IMR-90 (cell line): ENCODE results near the gene CARMIL1. TPM values are rescaled to one million over a fixed set of nuclear protein-coding genes. Genes with fewer than 3 reads are reported as not detected.

Experiments
- ATAC-seq: fragments of 200-7000 bp; cut with Tn5 transposase; 2 replicates; pipeline ENCODE4 v1.9.1; 2020; ENCODE audit warnings: low read depth, mild to moderate bottlenecking, moderate library complexity
- BruUV-seq: library from RNA; stranded (reverse); fragments of 400-500 nt; replicated peaks from 2 replicates; lab custom pipeline; 2021; lab: Mats Ljungman, UMichigan
- CTCF ChIA-PET: fragments of 300-600 bp; formaldehyde crosslinking; extraction: SDS; loops from one replicate; lab custom pipeline; 2021; ENCODE audit warnings: antibody characterized with exemption; lab: Yijun Ruan, JAX
- POLR2A ChIA-PET: fragments of 300-600 bp; sonication (Branson Sonifier 250); formaldehyde crosslinking; loops from one replicate; lab custom pipeline; 2022; ENCODE audit warnings: antibody characterized with exemption; ENCODE audit not compliant: unreplicated experiment; lab: Charles Lee
- DNase-seq: peaks from one replicate; pipeline ENCODE4 v3.0.0; 2013
- H2AFZ ChIP-seq: replicated peaks from 2 replicates; pipeline ENCODE3; 2013; ENCODE audit warnings: low read length, mild to moderate bottlenecking; ENCODE audit not compliant: poor library complexity
- H2AK5ac ChIP-seq: 2 replicates; pipeline ENCODE4 v1.6.1; 2013; ENCODE audit warnings: low read depth, low read length, inconsistent platforms
- H2AK9ac ChIP-seq: replicated peaks from 2 replicates; pipeline ENCODE3; 2013; ENCODE audit warnings: mild to moderate bottlenecking, low read depth, low read length, moderate library complexity; ENCODE audit not compliant: poor library complexity
- H2BK120ac ChIP-seq: 2 replicates; pipeline ENCODE4 v1.6.1; 2013; ENCODE audit warnings: low read depth, low read length, inconsistent platforms
- H2BK15ac ChIP-seq: 3 replicates; pipeline ENCODE4 v1.6.1; 2013; ENCODE audit warnings: low read depth, low read length, inconsistent platforms
- H2BK20ac ChIP-seq: 2 replicates; pipeline ENCODE4 v1.6.1; 2013; ENCODE audit warnings: low read depth, mild to moderate bottlenecking, inconsistent platforms, low read length, moderate library complexity
- H2BK5ac ChIP-seq: 2 replicates; pipeline ENCODE4 v1.6.1; 2013; ENCODE audit warnings: mild to moderate bottlenecking, low read depth, low read length, inconsistent platforms; ENCODE audit not compliant: poor library complexity, severe bottlenecking
- H3K14ac ChIP-seq: replicated peaks from 2 replicates; pipeline ENCODE4 v1.6.1; 2013; ENCODE audit warnings: low read depth, low read length, inconsistent platforms
- H3K18ac ChIP-seq: 2 replicates; pipeline ENCODE4 v1.6.1; 2013; ENCODE audit warnings: low read depth, low read length, control low read depth
- H3K23ac ChIP-seq: 2 replicates; pipeline ENCODE4 v1.6.1; 2013; ENCODE audit warnings: low read depth, low read length, inconsistent platforms
- H3K27ac ChIP-seq: 2 replicates; pipeline ENCODE4 v1.5.1; 2013; ENCODE audit warnings: mild to moderate bottlenecking, control low read depth, low read length; ENCODE audit not compliant: insufficient read depth
- H3K27me3 ChIP-seq: 2 replicates; pipeline ENCODE4 v1.6.1; 2013; ENCODE audit warnings: low read length; ENCODE audit not compliant: control insufficient read depth, insufficient read depth
- H3K36me3 ChIP-seq: 2 replicates; pipeline ENCODE4 v1.6.1; 2013; ENCODE audit warnings: low read length, mixed read lengths; ENCODE audit not compliant: control insufficient read depth, insufficient read depth
- H3K4ac ChIP-seq: 2 replicates; pipeline ENCODE4 v1.6.1; 2013; ENCODE audit warnings: low read depth, low read length, inconsistent platforms
- H3K4me1 ChIP-seq: 2 replicates; pipeline ENCODE4 v1.6.1; 2013; ENCODE audit warnings: low read length, mixed read lengths; ENCODE audit not compliant: control insufficient read depth, insufficient read depth
- H3K4me2 ChIP-seq: 2 replicates; pipeline ENCODE4 v1.6.1; 2013; ENCODE audit warnings: low read depth, mild to moderate bottlenecking, control low read depth, low read length, moderate library complexity
- H3K4me3 ChIP-seq: 2 replicates; pipeline ENCODE4 v1.5.1; 2013; ENCODE audit warnings: low read depth, mild to moderate bottlenecking, control low read depth, low read length, moderate library complexity; ENCODE audit not compliant: insufficient read depth
- H3K56ac ChIP-seq: 2 replicates; pipeline ENCODE4 v1.6.1; 2013; ENCODE audit warnings: low read length, inconsistent platforms; ENCODE audit not compliant: insufficient read depth; ENCODE audit errors: extremely low read depth
- H3K79me1 ChIP-seq, 2 experiments: 2 replicates each; pipeline ENCODE4 v1.6.1; 2013; ENCODE audit warnings: low read length in 2 of 2, inconsistent platforms in 1 of 2, low read depth in 1 of 2
- H3K9ac ChIP-seq: 2 replicates; pipeline ENCODE4 v1.6.1; 2013; ENCODE audit warnings: low read depth, low read length, control low read depth
- H3K9me1 ChIP-seq: 2 replicates; pipeline ENCODE4 v1.6.1; 2013; ENCODE audit warnings: low read length, inconsistent platforms; ENCODE audit not compliant: insufficient read depth
- H3K9me3 ChIP-seq: 2 replicates; pipeline ENCODE4 v1.6.1; 2013; ENCODE audit warnings: low read length; ENCODE audit not compliant: control insufficient read depth, insufficient read depth
- H4K20me1 ChIP-seq: 2 replicates; pipeline ENCODE4 v1.6.1; 2013; ENCODE audit warnings: low read length, inconsistent platforms; ENCODE audit not compliant: insufficient read depth
- H4K5ac ChIP-seq: 2 replicates; pipeline ENCODE4 v1.6.1; 2013; ENCODE audit warnings: mild to moderate bottlenecking, low read depth, low read length, control low read depth
- H4K8ac ChIP-seq, 2 experiments: 2 replicates each; pipeline ENCODE4 v1.6.1; 2013; ENCODE audit warnings: low read depth in 2 of 2, low read length in 2 of 2, control low read depth in 1 of 2, inconsistent platforms in 1 of 2
- H4K91ac ChIP-seq: 2 replicates; pipeline ENCODE4 v1.6.1; 2013; ENCODE audit warnings: low read depth, low read length, inconsistent platforms; ENCODE audit not compliant: insufficient read depth
- BHLHE40 ChIP-seq: fragments of 150-350 bp; IDR thresholded peaks from 2 replicates; pipeline ENCODE4 v1.6.1; 2016; ENCODE audit warnings: mild to moderate bottlenecking, low read depth, low read length
- CEBPB ChIP-seq: IDR thresholded peaks from 2 replicates; pipeline ENCODE4 v1.6.1; 2012; ENCODE audit warnings: low read depth, low read length, improper control_type of control experiment
- CHD1 ChIP-seq: IDR thresholded peaks from 2 replicates; pipeline ENCODE4 v1.6.1; 2012; ENCODE audit warnings: low read depth, low read length, improper control_type of control experiment
- ELK1 ChIP-seq: fragments of 150-350 bp; IDR thresholded peaks from 2 replicates; pipeline ENCODE4 v1.6.1; 2016; ENCODE audit warnings: low read depth, mild to moderate bottlenecking, low read length, moderate library complexity, borderline replicate concordance
- FOS ChIP-seq: fragments of 150-350 bp; IDR thresholded peaks from 2 replicates; pipeline ENCODE4 v1.6.1; 2016; ENCODE audit warnings: low read depth, low read length
- MAFK ChIP-seq: IDR thresholded peaks from 2 replicates; pipeline ENCODE4 v1.6.1; 2012; ENCODE audit warnings: low read depth, low read length, improper control_type of control experiment
- MAZ ChIP-seq: IDR thresholded peaks from 2 replicates; pipeline ENCODE4 v1.6.1; 2012; ENCODE audit warnings: low read depth, mild to moderate bottlenecking, low read length, improper control_type of control experiment, moderate library complexity, borderline replicate concordance
- MXI1 ChIP-seq: IDR thresholded peaks from 2 replicates; pipeline ENCODE4 v1.6.1; 2012; ENCODE audit warnings: low read depth, mild to moderate bottlenecking, low read length, moderate library complexity, borderline replicate concordance
- NFE2L2 ChIP-seq: fragments of 150-350 bp; IDR thresholded peaks from 2 replicates; pipeline ENCODE4 v1.6.1; 2016; ENCODE audit warnings: low read depth, mild to moderate bottlenecking, low read length
- POLR2A ChIP-seq: IDR thresholded peaks from 2 replicates; pipeline ENCODE4 v1.6.1; 2012; ENCODE audit warnings: mild to moderate bottlenecking, low read depth, low read length
- RAD21 ChIP-seq: IDR thresholded peaks from 2 replicates; pipeline ENCODE4 v1.6.1; 2012; ENCODE audit warnings: low read length, improper control_type of control experiment
- RCOR1 ChIP-seq: IDR thresholded peaks from 2 replicates; pipeline ENCODE4 v1.6.1; 2012; ENCODE audit warnings: mild to moderate bottlenecking, low read length, improper control_type of control experiment; ENCODE audit not compliant: insufficient replicate concordance
- RFX5 ChIP-seq: IDR thresholded peaks from 2 replicates; pipeline ENCODE4 v1.8.0; 2012; ENCODE audit warnings: low read depth, mild to moderate bottlenecking, low read length, moderate library complexity
- SMC3 ChIP-seq: fragments of 150-350 bp; IDR thresholded peaks from 2 replicates; pipeline ENCODE4 v1.6.1; 2016; ENCODE audit warnings: low read depth, mild to moderate bottlenecking, antibody characterized with exemption, low read length, moderate library complexity
- USF2 ChIP-seq: fragments of 150-350 bp; IDR thresholded peaks from 2 replicates; pipeline ENCODE4 v1.6.1; 2017; ENCODE audit warnings: mild to moderate bottlenecking, antibody characterized with exemption, low read length, low read depth
- dilution Hi-C: fragments of 300-500 bp; cut with HindIII; formaldehyde crosslinking; loops from one replicate; pipeline ENCODE4 v1.14.3; 2018; ENCODE audit warnings: low sequenced_read_pairs; ENCODE audit not compliant: unreplicated experiment
- in situ Hi-C: fragments of 300-500 bp; cut with MboI; formaldehyde crosslinking; loops from 3 replicates; pipeline ENCODE4 v1.14.3; 2019; ENCODE audit warnings: low sequenced_read_pairs, inconsistent platforms, mixed read lengths
- intact Hi-C: fragments of 100-400 bp; cut with micrococcal nuclease; formaldehyde crosslinking; loops from 2 replicates; pipeline ENCODE4 v1.10.0; 2022
- polyA plus RNA-seq, 3 experiments: library from polyadenylated mRNA; depleted of rRNA; stranded (reverse); fragments of >200 nt; gene quantifications; 2 replicates each; pipeline ENCODE4 v1.2.3, GENCODE V29; 2012; ENCODE audit warnings: low replicate concordance in 1 of 3
- total RNA-seq: library from RNA; depleted of rRNA; stranded (reverse); fragments of >200 nt; gene quantifications from 2 replicates; pipeline ENCODE4 v1.2.3, GENCODE V29; 2012
- TF ChIP-seq, protein P1 (sequence below): conservative IDR thresholded peaks from 2 replicates; pipeline ENCODE4 v1.5.1; 2012; ENCODE audit warnings: mild to moderate bottlenecking, low read depth, low read length, improper control_type of control experiment

CARMIL1 gene
- total and polyA plus RNA-seq, 2 of the 4 experiments (the other 2 are of a cell fraction) = 1.3 to 2.9 TPM

GRCh38 chr6:25414755-25415154 lies 135.6 kb downstream of the CARMIL1 start:
- Histone ChIP-seq H4K91ac (no peak overlapping the region), H2BK120ac (no peak overlapping the region), H3K14ac (no peak overlapping the region), H3K9me3 (no peaks in the 10 kb centered on the region), H2AFZ (no peak overlapping the region), H3K56ac (no peak overlapping the region), H3K4me1 (no peaks in the 10 kb centered on the region), H4K5ac (no peak overlapping the region), H3K4ac (no peak overlapping the region), H3K27me3 (no peaks in the 10 kb centered on the region), H3K79me1 (no peaks in the 10 kb centered on the region), H2BK20ac (no peak overlapping the region), H3K23ac (no peak overlapping the region), H2BK5ac (no peak overlapping the region), H4K20me1 (no peaks in the 10 kb centered on the region), H4K8ac (no peak overlapping the region), H3K4me2 (no peak overlapping the region), H2AK5ac (no peak overlapping the region), H3K36me3 (no peaks in the 10 kb centered on the region), H3K27ac (no peak overlapping the region), H2BK15ac (no peak overlapping the region), H3K9ac (no peak overlapping the region), H3K9me1 (no peaks in the 10 kb centered on the region), H2AK9ac (no peak overlapping the region), H3K18ac (no peak overlapping the region), H3K4me3 (no peak overlapping the region)
- ATAC-seq (no peak), DNase-seq (no peak)
- BruUV-seq = no TSS peak
- POLR2A ChIA-PET = no interaction called here
- dilution Hi-C loops (no loop called here), in situ Hi-C loops (no loop called here), intact Hi-C loops (no loop called here)
- CTCF ChIA-PET = no interaction called here
- TF ChIP-seq, protein P1, sequence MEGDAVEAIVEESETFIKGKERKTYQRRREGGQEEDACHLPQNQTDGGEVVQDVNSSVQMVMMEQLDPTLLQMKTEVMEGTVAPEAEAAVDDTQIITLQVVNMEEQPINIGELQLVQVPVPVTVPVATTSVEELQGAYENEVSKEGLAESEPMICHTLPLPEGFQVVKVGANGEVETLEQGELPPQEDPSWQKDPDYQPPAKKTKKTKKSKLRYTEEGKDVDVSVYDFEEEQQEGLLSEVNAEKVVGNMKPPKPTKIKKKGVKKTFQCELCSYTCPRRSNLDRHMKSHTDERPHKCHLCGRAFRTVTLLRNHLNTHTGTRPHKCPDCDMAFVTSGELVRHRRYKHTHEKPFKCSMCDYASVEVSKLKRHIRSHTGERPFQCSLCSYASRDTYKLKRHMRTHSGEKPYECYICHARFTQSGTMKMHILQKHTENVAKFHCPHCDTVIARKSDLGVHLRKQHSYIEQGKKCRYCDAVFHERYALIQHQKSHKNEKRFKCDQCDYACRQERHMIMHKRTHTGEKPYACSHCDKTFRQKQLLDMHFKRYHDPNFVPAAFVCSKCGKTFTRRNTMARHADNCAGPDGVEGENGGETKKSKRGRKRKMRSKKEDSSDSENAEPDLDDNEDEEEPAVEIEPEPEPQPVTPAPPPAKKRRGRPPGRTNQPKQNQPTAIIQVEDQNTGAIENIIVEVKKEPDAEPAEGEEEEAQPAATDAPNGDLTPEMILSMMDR = no peak
- TF ChIP-seq RAD21 (no peak), USF2 (no peak), MAZ (no peak), RFX5 (no peak), RCOR1 (no peak), ELK1 (no peak), CHD1 (no peak), FOS (no peak), CEBPB (no peak), MXI1 (no peak), NFE2L2 (no peak), MAFK (no peak), POLR2A (no peak), SMC3 (no peak), BHLHE40 (no peak)
